NCI-H1436 treated with DMSO at 0.1 percent for 48 hours (cell line): Measurements from ENCODE around the gene ZFP3.
"Not testable (repeated sequence)": the region's sequence is repeated elsewhere in the genome, so short reads cannot be mapped to it uniquely, and the experiment has no call there.

ENCODE experiments used
- DNase-seq: peaks from one replicate; lab custom pipeline; 2025; lab: John Stamatoyannopoulos, UW

ZFP3 gene

DNA sequence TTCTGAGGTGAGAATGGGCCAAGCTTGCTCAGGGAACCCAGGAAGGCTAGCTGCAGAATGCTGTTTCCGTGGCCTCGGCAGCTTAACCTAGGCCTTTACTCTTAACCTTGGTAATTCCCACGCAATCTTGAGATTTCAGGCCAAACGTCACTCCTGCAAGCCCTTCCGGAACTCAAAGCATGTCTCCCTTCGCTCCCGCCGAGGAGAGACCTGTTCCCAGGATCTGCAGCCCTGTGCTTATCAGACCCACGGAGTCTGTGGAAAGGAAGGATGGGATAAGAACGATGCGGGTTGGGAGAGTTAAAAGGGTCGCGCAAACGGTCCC, 524 bp upstream of the ZFP3 start:
- DNase-seq = no peak

DNA sequence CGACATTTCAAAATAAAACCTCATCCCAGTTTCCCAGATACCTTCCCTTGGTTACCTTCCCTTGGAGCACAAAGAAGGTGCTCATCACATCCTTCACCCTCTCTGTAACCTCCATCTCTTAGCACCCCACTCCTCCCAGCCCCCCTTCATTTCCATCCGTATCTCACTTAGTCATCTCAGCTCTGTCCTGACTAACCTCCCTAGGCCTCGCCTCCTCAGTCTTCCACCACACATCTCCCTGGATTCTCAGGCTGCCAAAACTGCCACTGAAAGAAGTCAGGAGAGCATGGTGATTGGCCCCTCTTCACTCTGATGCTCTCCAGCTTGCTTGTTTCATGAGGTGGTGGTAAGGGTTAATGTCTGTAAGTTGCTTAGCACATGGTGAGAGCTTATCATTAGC, 2.3 kb downstream of the ZFP3 start:
- DNase-seq = no peak

- no peak for DNase-seq
These were observed 14.1 kb downstream of the ZFP3 start for GRCh38 chr17:5092218-5093010.

- DNase-seq = no peak
These were observed 18.4 kb downstream of the ZFP3 start for GRCh38 chr17:5096731-5097100.

- no peak for DNase-seq
These were observed 19.0 kb downstream of the ZFP3 start for GRCh38 chr17:5097101-5097834.

- no peak for DNase-seq
These were observed 21.0 kb downstream of the ZFP3 start for GRCh38 chr17:5099271-5099670.

GRCh38 chr17:5100832-5101231, 22.6 kb downstream of the ZFP3 start:
- no peak for DNase-seq

DNA sequence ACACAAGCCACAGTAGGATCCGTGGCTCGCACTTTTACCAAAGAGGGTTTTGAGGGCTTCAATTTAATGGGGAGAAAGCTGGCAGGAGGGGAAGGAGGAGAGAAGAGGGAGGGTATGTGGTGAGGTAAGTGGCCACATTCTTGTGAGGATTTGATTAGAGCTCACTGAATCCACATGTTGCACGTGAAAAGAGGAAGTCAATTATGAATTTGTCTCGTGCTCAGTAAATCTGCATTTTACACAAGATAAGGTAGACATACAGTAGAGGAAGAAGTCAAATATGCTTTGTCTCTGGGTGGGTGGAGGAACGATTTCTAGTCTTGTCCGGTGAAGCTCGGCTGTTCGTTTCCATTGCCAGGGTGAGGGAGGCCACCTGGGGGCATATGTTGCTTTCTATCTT, 32.5 kb downstream of the ZFP3 start:
- no peak for DNase-seq

DNA sequence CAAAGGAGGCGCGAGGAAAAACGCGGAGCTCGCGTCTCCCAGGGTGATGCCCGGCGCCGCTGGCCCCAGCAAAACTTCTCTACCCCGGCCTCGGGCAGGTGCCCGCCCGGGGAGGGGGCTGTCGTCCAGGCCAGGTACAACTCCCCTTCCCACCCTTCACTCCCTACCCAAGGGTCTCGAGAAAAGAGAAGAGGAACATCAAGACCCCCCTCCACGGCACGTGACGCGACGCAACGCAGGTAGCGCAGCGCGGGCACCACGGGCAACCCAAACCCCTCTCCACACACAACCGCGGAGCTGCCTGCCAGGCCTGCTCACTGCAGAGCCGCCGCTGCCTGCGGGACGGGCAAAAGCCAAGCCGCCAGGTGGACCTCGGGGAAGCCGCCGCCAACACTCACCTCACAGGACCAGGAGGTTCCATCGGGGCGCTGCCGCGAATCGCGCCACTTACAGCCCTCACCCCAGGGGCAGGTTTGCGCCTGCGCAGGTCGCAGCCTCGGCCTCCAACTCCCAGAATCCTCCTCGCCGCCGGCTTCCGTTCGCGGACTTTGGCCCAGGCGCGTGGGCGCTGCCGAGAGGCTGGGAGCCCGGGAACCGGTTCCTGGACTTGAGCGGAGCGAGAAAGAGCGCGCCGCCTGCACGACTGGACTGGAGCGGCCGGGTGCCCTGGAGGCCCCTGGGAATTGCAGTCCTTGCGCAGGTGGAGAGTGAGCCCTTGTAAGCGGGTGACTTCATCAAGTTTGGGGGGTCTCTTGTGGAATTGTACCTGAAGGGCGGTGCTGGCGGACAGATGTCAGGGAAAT, 33.3 kb downstream of the ZFP3 start, which contains the start of gene ZNF232:
TSS of gene ZNF232 (minus strand) at position 477 of the 803 bp plus-strand sequence. CDS start at position 421, 56 bp downstream.
- peak; percentile 69 for DNase-seq

GRCh38 chr17:5115673-5116651, 37.7 kb downstream of the ZFP3 start, which contains the start of gene USP6:
Gene USP6 (plus strand): TSS chr17:5116032. CDS start chr17:5130368, 14,336 bp downstream.
- no peak for DNase-seq

GRCh38 chr17:5118219-5118618, 40.0 kb downstream of the ZFP3 start:
- DNase-seq = no peak

DNA sequence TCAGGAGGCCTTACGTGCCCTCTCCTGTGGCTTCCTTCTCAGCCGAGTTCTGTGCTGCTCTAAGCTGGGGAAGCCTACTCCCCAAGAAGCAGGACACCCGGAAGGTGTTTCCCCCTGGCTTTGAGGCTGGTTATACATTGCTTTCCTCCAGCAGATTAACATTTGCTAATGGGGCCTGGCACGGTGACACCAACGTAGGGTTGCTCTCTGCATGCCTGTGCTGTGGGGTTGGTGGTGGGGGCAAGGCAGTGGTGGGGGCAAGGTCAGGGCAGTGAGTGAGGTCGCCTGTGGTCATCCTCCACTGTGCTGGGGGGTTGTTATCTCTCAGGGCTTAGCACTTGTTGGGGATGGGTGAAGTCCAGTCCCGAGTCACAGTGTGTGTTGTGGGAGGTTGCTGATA, 41.8 kb downstream of the ZFP3 start:
- no peak for DNase-seq

- DNase-seq = not testable (repeated sequence)
These were observed 42.3 kb downstream of the ZFP3 start for GRCh38 chr17:5120436-5121185.

- no peak for DNase-seq
These were observed 43.0 kb downstream of the ZFP3 start for GRCh38 chr17:5121186-5121841.

DNA sequence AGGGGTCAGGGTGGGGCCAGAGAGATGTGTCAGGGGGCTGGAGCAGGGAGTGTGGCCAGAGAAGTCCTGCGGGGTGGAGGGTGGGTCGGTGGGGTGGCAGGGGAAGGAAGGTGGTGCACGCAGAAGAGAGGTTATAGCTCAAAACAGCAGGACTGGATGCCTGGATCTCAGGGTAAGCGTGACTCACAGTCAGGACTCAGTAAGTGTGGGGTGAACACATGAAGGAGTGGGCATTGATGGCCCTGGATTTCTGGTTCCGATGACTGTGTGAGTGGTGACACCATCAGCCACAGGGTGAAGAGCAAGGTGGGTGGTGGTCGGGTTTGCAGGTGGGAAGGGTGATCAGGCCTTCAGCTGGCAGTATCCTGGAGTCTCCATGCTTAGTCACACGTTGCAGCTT, 43.8 kb downstream of the ZFP3 start:
- DNase-seq = not testable (repeated sequence)

GRCh38 chr17:5122586-5123342, 44.5 kb downstream of the ZFP3 start:
- DNase-seq = no peak

DNA sequence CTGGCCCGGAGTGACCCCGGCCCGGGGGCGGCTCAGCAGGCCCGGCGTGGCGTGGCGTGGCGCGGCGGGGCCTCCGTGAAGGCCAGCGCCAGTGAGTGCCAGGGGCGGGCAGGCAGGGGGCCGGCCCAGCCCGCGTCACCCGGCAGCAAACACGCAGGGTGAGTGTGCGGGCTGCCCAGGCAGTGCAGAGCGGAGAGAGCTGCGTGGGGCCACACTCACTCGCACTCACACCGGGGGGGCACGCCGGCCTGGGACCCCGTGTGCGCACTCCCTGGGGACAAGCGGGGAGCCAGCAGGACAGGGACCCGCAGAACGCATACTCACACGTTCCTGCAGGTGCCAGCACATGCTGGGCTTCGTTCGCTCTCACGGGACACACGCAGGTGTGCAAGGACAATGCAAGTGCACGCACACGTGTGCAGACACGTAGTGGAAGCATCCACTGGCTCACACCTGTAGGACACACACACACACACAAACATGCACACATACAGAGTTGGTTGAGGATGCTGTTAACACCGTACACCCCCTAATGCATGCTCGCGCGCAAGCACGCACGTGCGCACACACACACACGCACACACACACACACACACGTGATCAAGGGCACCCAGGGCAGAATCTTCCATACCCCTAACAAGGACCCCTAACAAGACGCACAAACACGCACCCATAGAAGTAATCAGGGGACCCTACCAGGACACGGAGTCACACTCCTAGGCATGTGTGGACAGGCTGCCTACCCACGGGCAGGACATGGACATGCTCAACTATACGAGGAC, 45.3 kb downstream of the ZFP3 start:
- no peak for DNase-seq

DNA sequence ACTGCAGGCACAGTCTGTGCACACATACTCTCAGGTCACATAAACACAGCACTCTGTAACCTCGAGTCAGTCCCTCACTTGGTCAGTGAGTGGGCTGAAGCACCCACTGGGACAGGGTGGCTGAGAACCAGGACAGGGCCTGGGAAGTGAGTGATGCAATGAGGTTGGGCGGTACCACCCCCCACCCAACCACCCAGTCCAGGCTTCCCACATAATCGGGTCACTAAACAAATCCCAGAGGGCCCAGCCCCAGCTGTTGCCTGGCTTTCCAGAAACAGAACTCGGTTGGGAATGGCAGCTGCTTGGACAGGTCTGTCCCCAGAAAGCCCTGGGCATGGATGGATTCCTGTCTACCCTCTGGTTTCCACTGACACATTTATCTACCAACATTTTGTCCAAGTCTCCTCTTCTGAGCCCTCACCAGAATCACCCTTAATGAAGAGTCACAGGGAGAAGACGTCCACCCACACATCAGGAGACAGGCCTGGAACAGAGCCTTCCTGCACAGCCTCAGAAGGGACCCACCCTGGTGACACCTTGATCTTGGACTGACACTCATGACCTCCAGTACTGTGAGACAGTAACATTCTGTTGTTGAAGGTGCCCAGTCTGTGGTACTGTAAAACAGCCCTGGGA, 46.0 kb downstream of the ZFP3 start:
- not testable (repeated sequence) for DNase-seq
